ENCODE measurements around the gene PEX7.

PEX7 gene

DNA sequence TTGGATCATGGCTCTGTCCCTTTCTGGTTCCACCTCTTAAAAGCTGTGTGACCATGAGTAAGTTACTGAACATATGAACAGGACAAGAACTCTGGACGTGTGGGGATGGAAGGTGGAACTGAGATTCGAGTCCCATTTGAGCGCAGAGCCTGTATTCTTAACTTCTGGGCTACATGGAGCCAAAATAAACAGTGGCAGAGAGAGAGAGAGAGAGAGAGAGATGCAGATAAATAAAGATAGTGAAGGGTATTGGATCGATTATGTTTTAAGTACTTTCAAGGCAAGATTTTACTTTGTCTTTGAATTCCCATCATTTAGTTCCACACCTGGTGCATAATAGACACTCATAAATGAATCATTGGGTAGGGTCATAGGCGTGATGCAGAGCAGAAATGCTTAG lies 139.5 kb downstream of the PEX7 start:
- TF ChIP-seq, protein P1, sequence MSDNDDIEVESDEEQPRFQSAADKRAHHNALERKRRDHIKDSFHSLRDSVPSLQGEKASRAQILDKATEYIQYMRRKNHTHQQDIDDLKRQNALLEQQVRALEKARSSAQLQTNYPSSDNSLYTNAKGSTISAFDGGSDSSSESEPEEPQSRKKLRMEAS (IDR thresholded peaks at IDR 0.05; ENCODE audit: low read depth, low read length): no peak
- no peak for TF ChIP-seq MYC (IDR thresholded peaks at IDR 0.05; ENCODE audit: low read depth, low read length)
- TF ChIP-seq, protein P2, sequence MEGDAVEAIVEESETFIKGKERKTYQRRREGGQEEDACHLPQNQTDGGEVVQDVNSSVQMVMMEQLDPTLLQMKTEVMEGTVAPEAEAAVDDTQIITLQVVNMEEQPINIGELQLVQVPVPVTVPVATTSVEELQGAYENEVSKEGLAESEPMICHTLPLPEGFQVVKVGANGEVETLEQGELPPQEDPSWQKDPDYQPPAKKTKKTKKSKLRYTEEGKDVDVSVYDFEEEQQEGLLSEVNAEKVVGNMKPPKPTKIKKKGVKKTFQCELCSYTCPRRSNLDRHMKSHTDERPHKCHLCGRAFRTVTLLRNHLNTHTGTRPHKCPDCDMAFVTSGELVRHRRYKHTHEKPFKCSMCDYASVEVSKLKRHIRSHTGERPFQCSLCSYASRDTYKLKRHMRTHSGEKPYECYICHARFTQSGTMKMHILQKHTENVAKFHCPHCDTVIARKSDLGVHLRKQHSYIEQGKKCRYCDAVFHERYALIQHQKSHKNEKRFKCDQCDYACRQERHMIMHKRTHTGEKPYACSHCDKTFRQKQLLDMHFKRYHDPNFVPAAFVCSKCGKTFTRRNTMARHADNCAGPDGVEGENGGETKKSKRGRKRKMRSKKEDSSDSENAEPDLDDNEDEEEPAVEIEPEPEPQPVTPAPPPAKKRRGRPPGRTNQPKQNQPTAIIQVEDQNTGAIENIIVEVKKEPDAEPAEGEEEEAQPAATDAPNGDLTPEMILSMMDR (IDR thresholded peaks at IDR 0.05; ENCODE audit: low read depth, low read length): no peak
- no peak for TF ChIP-seq POLR2A (IDR thresholded peaks at IDR 0.05; ENCODE audit: extremely low read depth, insufficient read length)
- H3K4me3 ChIP-seq (ENCODE audit: low read depth, low read length): no peak overlapping the region
- DNase-seq (ENCODE audit: low read depth): no peak

DNA sequence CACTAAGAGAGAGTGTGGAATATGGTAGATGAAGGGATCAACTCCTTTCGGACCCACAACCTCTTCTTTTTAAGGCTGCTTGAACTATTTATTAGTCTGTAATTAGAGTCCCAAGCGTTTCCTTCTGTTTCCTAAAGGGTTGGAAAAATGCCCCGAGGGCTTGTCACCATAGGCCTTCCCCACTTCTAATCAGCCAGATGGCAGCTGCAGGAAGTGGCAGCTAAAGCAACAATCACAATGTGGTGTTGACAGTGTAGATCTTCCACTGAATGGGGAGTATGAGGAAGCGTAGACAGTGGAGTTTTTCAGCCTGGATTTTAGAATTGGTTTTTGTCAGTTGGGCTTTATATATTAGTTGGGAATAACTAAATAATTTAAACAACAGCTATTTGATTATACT lies 140.3 kb downstream of the PEX7 start:
- H3K4me3 ChIP-seq (ENCODE audit: low read depth, low read length): no peak overlapping the region
- DNase-seq (ENCODE audit: low read depth): no peak

DNA sequence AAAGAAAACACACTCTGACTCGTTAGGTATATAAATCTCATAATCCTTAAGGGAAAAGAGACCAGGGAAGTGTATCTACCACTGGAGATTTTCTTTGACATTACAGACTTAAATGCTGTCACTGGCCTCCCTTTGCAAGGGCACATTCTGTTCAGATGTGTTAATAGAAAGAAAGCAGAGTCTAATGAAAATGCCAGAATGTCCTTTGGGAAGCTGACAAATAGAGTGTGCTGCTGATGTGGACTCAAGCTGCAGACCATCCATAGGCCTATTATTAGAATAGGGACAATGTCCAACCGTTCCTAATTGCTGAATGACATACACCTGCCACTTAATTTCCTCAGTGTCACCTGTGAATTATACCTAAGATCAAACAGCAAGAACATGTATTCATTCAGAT lies 140.9 kb downstream of the PEX7 start:
- H3K4me3 ChIP-seq (ENCODE audit: low read depth, low read length): no peak overlapping the region
- no peak for DNase-seq (ENCODE audit: low read depth)
- TF ChIP-seq POLR2A (IDR thresholded peaks at IDR 0.05; ENCODE audit: extremely low read depth, insufficient read length) (no peak), MYC (IDR thresholded peaks at IDR 0.05; ENCODE audit: low read depth, low read length) (no peak)
- TF ChIP-seq, protein P1 (IDR thresholded peaks at IDR 0.05; ENCODE audit: low read depth, low read length): no peak
- TF ChIP-seq, protein P2 (IDR thresholded peaks at IDR 0.05; ENCODE audit: low read depth, low read length): no peak

More for the DNA sequence above, 140.3 kb downstream of the PEX7 start:
- TF ChIP-seq MYC (IDR thresholded peaks at IDR 0.05; ENCODE audit: low read depth, low read length): no peak
- TF ChIP-seq, protein P2 (IDR thresholded peaks at IDR 0.05; ENCODE audit: low read depth, low read length): no peak

Measured in NB4 (cell line).